MM.1S (cell line): ENCODE results near the gene FRAT1.
A peak's percentile ranks its signal among the peaks of the same experiment; 100 is the strongest.

ENCODE experiments used
- DNase-seq: peaks from one replicate; pipeline ENCODE4 v3.0.0-alpha.2; 2015
- H2AFZ ChIP-seq: fragments of 300-600 bp; sonication (generic); 2 replicates; pipeline ENCODE4 v1.6.0; 2016; ENCODE audit warnings: antibody characterized with exemption, low read length
- H3F3A ChIP-seq: fragments of 300-600 bp; sonication (generic); 2 replicates; pipeline ENCODE4 v1.6.1; 2016; ENCODE audit warnings: mild to moderate bottlenecking, antibody characterized with exemption, low read length, moderate library complexity, mixed read lengths; ENCODE audit not compliant: insufficient read depth
- H3K27ac ChIP-seq: fragments of 300-600 bp; sonication (generic); 2 replicates; pipeline ENCODE4 v1.5.1; 2016; ENCODE audit warnings: mild to moderate bottlenecking, low read length
- H3K27me3 ChIP-seq: fragments of 300-600 bp; sonication (generic); replicated peaks from 2 replicates; pipeline ENCODE4 v1.6.0; 2016; ENCODE audit warnings: low read length; ENCODE audit not compliant: insufficient read depth
- H3K36me3 ChIP-seq: fragments of 300-600 bp; sonication (generic); replicated peaks from 2 replicates; pipeline ENCODE4 v1.6.1; 2016; ENCODE audit warnings: mild to moderate bottlenecking, low read length, mixed read lengths; ENCODE audit not compliant: insufficient read depth
- H3K4me1 ChIP-seq: fragments of 300-600 bp; sonication (generic); 2 replicates; pipeline ENCODE4 v1.6.1; 2016; ENCODE audit warnings: low read length, mixed read lengths
- H3K4me2 ChIP-seq: fragments of 300-600 bp; sonication (generic); 2 replicates; pipeline ENCODE4 v1.6.0; 2016; ENCODE audit warnings: low read depth, low read length
- H3K4me3 ChIP-seq: fragments of 300-600 bp; sonication (generic); 2 replicates; pipeline ENCODE4 v1.5.1; 2016; ENCODE audit warnings: low read length, mixed read lengths
- H3K79me2 ChIP-seq: fragments of 300-600 bp; sonication (generic); 2 replicates; pipeline ENCODE4 v1.6.1; 2016; ENCODE audit warnings: mixed run types, low read length, mixed read lengths
- H3K9ac ChIP-seq: fragments of 300-600 bp; sonication (generic); 2 replicates; pipeline ENCODE4 v1.6.1; 2016; ENCODE audit warnings: low read length, mixed read lengths
- H3K9me2 ChIP-seq: fragments of 300-600 bp; sonication (generic); replicated peaks from 2 replicates; pipeline ENCODE4 v1.6.1; 2016; ENCODE audit warnings: mild to moderate bottlenecking, low read length, mixed read lengths; ENCODE audit not compliant: insufficient read depth
- H3K9me3 ChIP-seq: fragments of 300-600 bp; sonication (generic); replicated peaks from 2 replicates; pipeline ENCODE4 v1.6.1; 2016; ENCODE audit warnings: mild to moderate bottlenecking, low read length, mixed read lengths; ENCODE audit not compliant: insufficient read depth
- H4K20me1 ChIP-seq: fragments of 300-600 bp; sonication (generic); 2 replicates; pipeline ENCODE4 v1.6.1; 2016; ENCODE audit warnings: mild to moderate bottlenecking, low read length, moderate library complexity, mixed read lengths; ENCODE audit not compliant: insufficient read depth
- CTCF ChIP-seq: fragments of 300-600 bp; sonication (generic); IDR thresholded peaks from 2 replicates; pipeline ENCODE4 v1.5.1; 2016; ENCODE audit warnings: antibody characterized with exemption, low read length, mixed read lengths
- EZH2 ChIP-seq: fragments of 300-600 bp; sonication (generic); optimal IDR thresholded peaks from 2 replicates; pipeline ENCODE3; 2017; ENCODE audit warnings: low read depth, mild to moderate bottlenecking, antibody characterized with exemption, low read length, mixed read lengths
- EZH2phosphoT487 ChIP-seq: fragments of 300-600 bp; sonication (generic); IDR thresholded peaks from 2 replicates; pipeline ENCODE4 v1.6.1; 2018; ENCODE audit warnings: antibody characterized with exemption, low read length

The FRAT1 gene

DNA sequence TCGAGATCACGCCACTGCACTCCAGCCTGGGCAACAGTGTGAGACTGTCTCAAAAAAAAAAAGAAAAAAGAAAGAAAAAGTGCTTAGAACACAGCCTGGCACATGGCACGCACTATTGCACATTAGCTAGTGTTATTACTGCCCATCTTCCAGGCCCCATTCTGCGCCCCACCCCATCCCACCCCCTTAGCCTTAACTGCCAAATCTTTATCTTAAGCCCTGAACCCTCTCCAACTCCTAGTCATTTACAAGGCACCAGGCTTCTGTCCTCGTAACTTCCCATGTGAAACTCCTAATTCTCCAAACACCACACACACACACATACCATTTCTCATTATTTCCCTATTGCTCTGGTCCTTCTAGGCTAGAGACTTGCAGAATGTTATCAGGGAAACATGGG is 10.7 kb downstream of the FRAT1 start:
- no peaks in the 10 kb centered on the region for H4K20me1 ChIP-seq
- H3K9ac ChIP-seq, result no peak overlapping the region
- H3K9me3 ChIP-seq, result no peaks in the 10 kb centered on the region
- H3K36me3 ChIP-seq, result no peaks in the 10 kb centered on the region
- H3F3A ChIP-seq, result 0 out of 2 replicates have a peak, but pooled peaks cover 5% of the 10 kb centered on the region
- H3K4me3 ChIP-seq, result no peak overlapping the region
- no peaks in the 10 kb centered on the region for H3K27me3 ChIP-seq
- H3K4me2 ChIP-seq, result no peak overlapping the region
- peaks cover 10% of the 10 kb centered on the region for H3K79me2 ChIP-seq
- no peak overlapping the region for H3K27ac ChIP-seq
- peaks cover 16% of the 10 kb centered on the region; the same call in 1 of the 2 replicates for H3K4me1 ChIP-seq
- H2AFZ ChIP-seq, result no peak overlapping the region
- TF ChIP-seq EZH2phosphoT487 (no peak), CTCF (no peak), EZH2 (no peak)
- no peaks in the 10 kb centered on the region for H3K9me2 ChIP-seq
- DNase-seq, result no peak

DNA sequence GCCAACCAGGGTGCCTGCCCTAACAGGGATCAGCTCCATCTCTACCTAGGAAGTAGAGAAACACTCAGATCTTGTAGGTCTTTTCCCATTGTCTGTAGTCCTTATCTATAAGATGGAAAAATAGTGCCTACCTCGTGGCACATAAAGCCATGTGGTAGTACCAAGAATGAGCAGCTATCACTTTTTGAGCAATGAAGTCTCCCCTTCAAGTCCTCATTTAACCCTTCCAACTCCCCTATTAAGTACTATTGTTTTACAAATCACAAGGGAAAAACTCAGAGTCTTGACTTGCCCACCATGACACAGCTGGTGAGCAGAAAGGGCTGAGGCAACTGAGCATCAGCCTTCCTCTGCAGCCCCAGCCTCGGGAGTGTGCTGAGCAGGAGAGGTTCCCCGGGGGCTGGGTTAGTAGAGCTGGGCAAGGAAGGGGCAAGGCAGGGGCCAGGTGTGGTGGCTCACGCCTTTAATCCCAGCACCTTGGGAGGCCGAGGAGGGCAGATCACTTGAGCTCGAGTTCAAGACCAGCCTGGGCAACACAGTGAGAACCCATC is 12.2 kb downstream of the FRAT1 start:
- TF ChIP-seq CTCF (no peak), EZH2 (no peak), EZH2phosphoT487 (no peak)
- Histone ChIP-seq H2AFZ (no peak overlapping the region), H3K4me2 (no peak overlapping the region), H3K4me3 (no peak overlapping the region), H3K27me3 (peaks cover 12% of the 10 kb centered on the region), H3K9me3 (no peaks in the 10 kb centered on the region), H3K36me3 (no peaks in the 10 kb centered on the region), H3F3A (0 out of 2 replicates have a peak, but pooled peaks cover 5% of the 10 kb centered on the region), H3K79me2 (peaks cover 10% of the 10 kb centered on the region), H3K9ac (no peak overlapping the region), H4K20me1 (no peaks in the 10 kb centered on the region), H3K4me1 (peaks cover 16% of the 10 kb centered on the region; the same call in 1 of the 2 replicates), H3K9me2 (no peaks in the 10 kb centered on the region), H3K27ac (no peak overlapping the region)
- DNase-seq, result no peak

DNA sequence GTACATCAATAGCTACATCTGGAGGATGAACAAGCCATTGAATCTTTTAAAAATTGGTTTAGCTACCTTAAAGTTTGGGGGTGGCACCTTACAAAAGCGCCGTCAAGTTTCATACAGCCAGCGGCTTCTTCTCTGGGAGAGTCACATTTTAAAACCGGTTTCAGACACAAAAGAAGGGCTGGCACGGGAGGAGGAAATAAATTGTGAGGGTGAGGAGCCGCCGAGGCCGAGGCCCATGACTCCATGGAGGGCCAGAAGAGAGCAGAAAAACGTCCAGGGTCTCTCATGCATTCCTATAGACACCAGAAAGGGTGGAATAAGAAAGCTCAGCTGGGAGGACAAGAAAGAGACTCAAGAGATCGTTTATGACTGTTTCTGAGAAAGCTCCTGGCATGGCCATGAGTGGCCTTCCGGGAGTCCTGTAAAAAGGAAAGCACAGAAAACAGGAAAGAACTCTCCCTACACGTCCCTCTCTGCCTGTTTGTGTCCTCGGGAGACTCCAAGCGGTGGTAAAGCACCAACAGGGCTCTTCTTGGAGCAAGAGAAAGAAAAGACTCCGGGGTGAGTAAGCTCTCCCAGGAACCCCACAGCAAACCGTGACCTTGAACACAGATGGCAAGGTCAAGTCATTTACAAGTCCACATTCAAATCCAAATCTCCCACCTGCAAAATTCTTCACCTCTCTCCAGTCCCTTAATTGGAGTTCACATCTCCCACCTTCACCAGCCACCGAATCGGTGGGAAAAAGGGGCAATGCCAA is 13.7 kb downstream of the FRAT1 start:
- H3K27me3 ChIP-seq, result peaks cover 28% of the 10 kb centered on the region
- H3K9ac ChIP-seq, result no peak overlapping the region
- H3K9me2 ChIP-seq, result no peaks in the 10 kb centered on the region
- H3K27ac ChIP-seq, result no peak overlapping the region
- H3K4me1 ChIP-seq, result peaks cover 16% of the 10 kb centered on the region; the same call in 1 of the 2 replicates
- no peaks in the 10 kb centered on the region for H3K9me3 ChIP-seq
- TF ChIP-seq EZH2 (no peak), CTCF (no peak), EZH2phosphoT487 (no peak)
- H3K36me3 ChIP-seq, result no peaks in the 10 kb centered on the region
- peak overlapping the region; percentile 89 for H3K4me2 ChIP-seq
- H3K4me3 ChIP-seq, result peak overlapping the region; percentile 64; the same call in 1 of the 2 replicates
- 0 out of 2 replicates have a peak, but pooled peaks cover 5% of the 10 kb centered on the region for H3F3A ChIP-seq
- peaks cover 10% of the 10 kb centered on the region for H3K79me2 ChIP-seq
- no peak for DNase-seq
- H2AFZ ChIP-seq, result no peak overlapping the region
- no peaks in the 10 kb centered on the region for H4K20me1 ChIP-seq
